ENCODE results near the gene AOC2. TPM values are rescaled to one million over a fixed set of nuclear protein-coding genes. Genes with fewer than 3 reads are reported as not detected.
A peak's percentile ranks its signal among the peaks of the same experiment; 100 is the strongest.

AOC2 gene
- total RNA-seq, 1 experiment from 2014 or later, result 11.0 TPM

DNA sequence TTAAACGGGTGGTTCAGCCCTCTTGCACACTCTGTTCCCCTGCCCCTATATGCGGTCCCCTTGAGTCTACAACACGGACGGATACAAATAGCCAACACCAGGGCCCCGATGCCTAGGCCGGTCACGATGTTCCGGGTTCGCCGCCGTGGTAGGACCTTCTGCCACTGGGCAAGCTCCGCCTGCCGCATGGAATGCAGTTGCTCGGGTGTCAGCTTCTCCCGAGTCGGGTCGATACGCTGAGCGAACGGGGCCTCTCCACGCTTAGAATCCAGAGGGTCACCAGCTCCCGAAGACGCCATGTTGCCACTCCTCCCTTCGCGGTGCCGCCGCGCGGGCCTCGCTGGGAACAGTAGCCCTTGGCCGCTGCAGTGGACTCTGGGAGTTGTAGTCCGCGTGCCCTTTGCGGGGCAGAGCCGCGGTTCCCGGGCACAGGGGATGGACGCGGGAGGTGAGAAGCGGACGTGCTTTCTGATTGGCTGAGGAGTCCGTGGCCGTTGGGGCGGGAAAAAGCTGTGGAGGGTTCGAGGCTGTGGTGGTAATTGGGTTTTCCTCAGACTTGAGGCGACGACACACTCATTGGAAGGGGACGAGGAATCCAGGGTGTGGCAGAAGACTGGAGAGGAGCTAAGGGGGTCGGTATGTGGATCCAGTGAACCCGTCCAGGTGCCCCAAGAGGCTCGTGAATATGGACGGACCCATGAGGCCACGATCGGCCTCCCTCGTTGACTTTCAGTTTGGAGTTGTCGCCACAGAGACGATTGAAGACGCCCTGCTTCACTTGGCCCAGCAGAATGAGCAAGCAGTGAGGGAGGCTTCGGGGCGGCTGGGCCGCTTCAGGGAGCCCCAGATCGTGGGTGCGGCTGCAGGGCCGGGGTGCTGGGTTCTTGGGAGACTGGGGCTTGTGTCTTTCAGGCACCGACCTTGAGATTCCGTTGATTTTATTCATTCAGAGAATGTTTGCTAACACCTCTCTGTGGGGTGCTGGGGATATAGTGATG, 45.7 kb upstream of the AOC2 start, which contains the start of the genes CNTD1 and COA3 (continued):
- TF ChIP-seq, protein P1, sequence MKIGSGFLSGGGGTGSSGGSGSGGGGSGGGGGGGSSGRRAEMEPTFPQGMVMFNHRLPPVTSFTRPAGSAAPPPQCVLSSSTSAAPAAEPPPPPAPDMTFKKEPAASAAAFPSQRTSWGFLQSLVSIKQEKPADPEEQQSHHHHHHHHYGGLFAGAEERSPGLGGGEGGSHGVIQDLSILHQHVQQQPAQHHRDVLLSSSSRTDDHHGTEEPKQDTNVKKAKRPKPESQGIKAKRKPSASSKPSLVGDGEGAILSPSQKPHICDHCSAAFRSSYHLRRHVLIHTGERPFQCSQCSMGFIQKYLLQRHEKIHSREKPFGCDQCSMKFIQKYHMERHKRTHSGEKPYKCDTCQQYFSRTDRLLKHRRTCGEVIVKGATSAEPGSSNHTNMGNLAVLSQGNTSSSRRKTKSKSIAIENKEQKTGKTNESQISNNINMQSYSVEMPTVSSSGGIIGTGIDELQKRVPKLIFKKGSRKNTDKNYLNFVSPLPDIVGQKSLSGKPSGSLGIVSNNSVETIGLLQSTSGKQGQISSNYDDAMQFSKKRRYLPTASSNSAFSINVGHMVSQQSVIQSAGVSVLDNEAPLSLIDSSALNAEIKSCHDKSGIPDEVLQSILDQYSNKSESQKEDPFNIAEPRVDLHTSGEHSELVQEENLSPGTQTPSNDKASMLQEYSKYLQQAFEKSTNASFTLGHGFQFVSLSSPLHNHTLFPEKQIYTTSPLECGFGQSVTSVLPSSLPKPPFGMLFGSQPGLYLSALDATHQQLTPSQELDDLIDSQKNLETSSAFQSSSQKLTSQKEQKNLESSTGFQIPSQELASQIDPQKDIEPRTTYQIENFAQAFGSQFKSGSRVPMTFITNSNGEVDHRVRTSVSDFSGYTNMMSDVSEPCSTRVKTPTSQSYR (CRISPR knock-in tag; IDR thresholded peaks at IDR 0.05), result peak; percentile 94; the same call in 1 of the 2 replicates
- TF ChIP-seq ZNF317 (CRISPR knock-in tag; IDR thresholded peaks at IDR 0.05; ENCODE audit: borderline replicate concordance, low read depth) (no peak), MXD4 (CRISPR knock-in tag; IDR thresholded peaks at IDR 0.05; ENCODE audit: borderline replicate concordance) (no peak), ZNF263 (CRISPR knock-in tag; IDR thresholded peaks at IDR 0.05; ENCODE audit: low read depth) (no peak), GRHL2 (CRISPR knock-in tag; IDR thresholded peaks at IDR 0.05; ENCODE audit: insufficient replicate concordance, severe bottlenecking) (no peak), ZNF396 (CRISPR knock-in tag; IDR thresholded peaks at IDR 0.05; ENCODE audit: borderline replicate concordance) (no peak), ZNF138 (CRISPR knock-in tag; conservative IDR thresholded peaks at IDR 0.05) (no peak), PRRX2 (CRISPR knock-in tag; IDR thresholded peaks at IDR 0.05) (no peak), ATF1 (CRISPR knock-in tag; IDR thresholded peaks at IDR 0.05) (peak; percentile 62; the same call in 1 of the 2 replicates), GABPB1 (CRISPR knock-in tag; IDR thresholded peaks at IDR 0.05) (peak; percentile 80)
- TF ChIP-seq, protein P2, sequence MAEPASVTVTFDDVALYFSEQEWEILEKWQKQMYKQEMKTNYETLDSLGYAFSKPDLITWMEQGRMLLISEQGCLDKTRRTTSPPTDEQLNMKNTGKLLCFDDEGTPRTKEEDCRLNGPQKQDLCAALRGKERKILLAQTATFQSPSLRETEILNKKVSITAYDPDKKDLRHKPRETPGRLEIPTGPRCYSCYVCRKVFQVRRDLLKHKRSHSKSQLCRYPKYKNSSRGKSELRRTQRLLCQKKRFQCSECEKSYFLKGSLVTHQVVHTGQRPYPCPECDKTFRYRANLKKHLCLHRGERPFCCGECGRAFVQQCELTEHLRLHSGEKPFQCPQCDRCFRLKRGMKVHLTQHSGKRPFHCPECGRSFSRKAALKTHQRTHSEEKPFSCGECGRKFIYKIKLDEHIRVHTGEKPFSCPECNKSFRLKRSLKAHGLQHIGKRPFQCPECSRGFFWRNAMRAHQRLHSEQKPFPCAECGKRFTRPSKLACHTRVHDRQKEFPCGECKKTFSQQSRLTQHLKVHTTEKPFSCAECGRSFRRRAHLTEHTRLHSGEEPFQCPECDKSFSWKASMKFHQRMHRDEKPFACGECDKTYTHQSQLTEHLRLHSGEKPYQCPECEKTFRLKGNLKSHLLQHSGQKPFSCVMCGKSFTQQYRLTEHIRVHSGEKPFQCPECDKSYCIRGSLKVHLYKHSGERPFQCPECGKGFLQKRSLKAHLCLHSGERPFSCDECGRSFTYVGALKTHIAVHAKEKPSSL (CRISPR knock-in tag; conservative IDR thresholded peaks at IDR 0.05), result no peak
- TF ChIP-seq, protein P3, sequence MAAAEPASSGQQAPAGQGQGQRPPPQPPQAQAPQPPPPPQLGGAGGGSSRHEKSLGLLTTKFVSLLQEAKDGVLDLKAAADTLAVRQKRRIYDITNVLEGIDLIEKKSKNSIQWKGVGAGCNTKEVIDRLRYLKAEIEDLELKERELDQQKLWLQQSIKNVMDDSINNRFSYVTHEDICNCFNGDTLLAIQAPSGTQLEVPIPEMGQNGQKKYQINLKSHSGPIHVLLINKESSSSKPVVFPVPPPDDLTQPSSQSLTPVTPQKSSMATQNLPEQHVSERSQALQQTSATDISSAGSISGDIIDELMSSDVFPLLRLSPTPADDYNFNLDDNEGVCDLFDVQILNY (CRISPR knock-in tag; IDR thresholded peaks at IDR 0.05), result peak; percentile 98
- TF ChIP-seq, protein P4, sequence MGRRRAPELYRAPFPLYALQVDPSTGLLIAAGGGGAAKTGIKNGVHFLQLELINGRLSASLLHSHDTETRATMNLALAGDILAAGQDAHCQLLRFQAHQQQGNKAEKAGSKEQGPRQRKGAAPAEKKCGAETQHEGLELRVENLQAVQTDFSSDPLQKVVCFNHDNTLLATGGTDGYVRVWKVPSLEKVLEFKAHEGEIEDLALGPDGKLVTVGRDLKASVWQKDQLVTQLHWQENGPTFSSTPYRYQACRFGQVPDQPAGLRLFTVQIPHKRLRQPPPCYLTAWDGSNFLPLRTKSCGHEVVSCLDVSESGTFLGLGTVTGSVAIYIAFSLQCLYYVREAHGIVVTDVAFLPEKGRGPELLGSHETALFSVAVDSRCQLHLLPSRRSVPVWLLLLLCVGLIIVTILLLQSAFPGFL (CRISPR knock-in tag; IDR thresholded peaks at IDR 0.05; ENCODE audit: borderline replicate concordance), result no peak
- TF ChIP-seq, protein P5, sequence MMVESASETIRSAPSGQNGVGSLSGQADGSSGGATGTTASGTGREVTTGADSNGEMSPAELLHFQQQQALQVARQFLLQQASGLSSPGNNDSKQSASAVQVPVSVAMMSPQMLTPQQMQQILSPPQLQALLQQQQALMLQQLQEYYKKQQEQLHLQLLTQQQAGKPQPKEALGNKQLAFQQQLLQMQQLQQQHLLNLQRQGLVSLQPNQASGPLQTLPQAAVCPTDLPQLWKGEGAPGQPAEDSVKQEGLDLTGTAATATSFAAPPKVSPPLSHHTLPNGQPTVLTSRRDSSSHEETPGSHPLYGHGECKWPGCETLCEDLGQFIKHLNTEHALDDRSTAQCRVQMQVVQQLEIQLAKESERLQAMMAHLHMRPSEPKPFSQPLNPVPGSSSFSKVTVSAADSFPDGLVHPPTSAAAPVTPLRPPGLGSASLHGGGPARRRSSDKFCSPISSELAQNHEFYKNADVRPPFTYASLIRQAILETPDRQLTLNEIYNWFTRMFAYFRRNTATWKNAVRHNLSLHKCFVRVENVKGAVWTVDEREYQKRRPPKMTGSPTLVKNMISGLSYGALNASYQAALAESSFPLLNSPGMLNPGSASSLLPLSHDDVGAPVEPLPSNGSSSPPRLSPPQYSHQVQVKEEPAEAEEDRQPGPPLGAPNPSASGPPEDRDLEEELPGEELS (CRISPR knock-in tag; IDR thresholded peaks at IDR 0.05), result peak; percentile 65; the same call in 1 of the 2 replicates
- TF ChIP-seq, protein P6, sequence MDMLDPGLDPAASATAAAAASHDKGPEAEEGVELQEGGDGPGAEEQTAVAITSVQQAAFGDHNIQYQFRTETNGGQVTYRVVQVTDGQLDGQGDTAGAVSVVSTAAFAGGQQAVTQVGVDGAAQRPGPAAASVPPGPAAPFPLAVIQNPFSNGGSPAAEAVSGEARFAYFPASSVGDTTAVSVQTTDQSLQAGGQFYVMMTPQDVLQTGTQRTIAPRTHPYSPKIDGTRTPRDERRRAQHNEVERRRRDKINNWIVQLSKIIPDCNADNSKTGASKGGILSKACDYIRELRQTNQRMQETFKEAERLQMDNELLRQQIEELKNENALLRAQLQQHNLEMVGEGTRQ (CRISPR knock-in tag; IDR thresholded peaks at IDR 0.05), result no peak; the same call in 1 of the 2 replicates
